Body of pancreas (tissue), 4 donors: ENCODE measurements around the gene USP25. TPM values are rescaled to one million over a fixed set of nuclear protein-coding genes. Genes with fewer than 3 reads are reported as not detected.

ENCODE experiments used
- ATAC-seq: fragments of 150-250 bp; one replicate; pipeline ENCODE4 v1.9.1; 2016
- DNase-seq, 4 donors: peaks; one replicate each; pipeline ENCODE4 v3.0.0-alpha.2; 2019
- H3K27ac ChIP-seq, 4 donors: fragments of 200-600 bp; sonication (generic); 1 replicate in 3 of 4; 2 replicates in 1 of 4; pipeline versions ENCODE4 v1.5.1 to v1.6.1; 2016 to 2019; ENCODE audit warnings: mild to moderate bottlenecking in 1 of 4, mixed read lengths in 1 of 4, moderate library complexity in 1 of 4
- H3K27me3 ChIP-seq, 2 donors: fragments of 200-600 bp; sonication (generic); one replicate each; pipeline ENCODE4 v1.6.0; 2016; ENCODE audit warnings: mild to moderate bottlenecking in 1 of 2
- H3K36me3 ChIP-seq, 2 donors: fragments of 200-600 bp; sonication (generic); replicated peaks in 1 of 2; 2 replicates each; pipeline ENCODE4 v1.5.1; 2016; ENCODE audit warnings: low read depth in 2 of 2; ENCODE audit not compliant: insufficient read depth in 1 of 2
- H3K4me1 ChIP-seq: fragments of 200-600 bp; sonication (generic); one replicate; pipeline ENCODE4 v1.6.0; 2016
- H3K4me3 ChIP-seq, 2 donors: fragments of 200-600 bp; sonication (generic); 1 replicate in 1 of 2; 2 replicates in 1 of 2; pipeline ENCODE4 v1.5.1; 2016 to 2019
- H3K9me3 ChIP-seq, 3 donors: fragments of 200-600 bp; sonication (generic); 1 replicate in 2 of 3; 2 replicates in 1 of 3; pipeline ENCODE4 v1.5.1; 2016
- POLR2A ChIP-seq, 3 donors: fragments of 450-650 bp; IDR thresholded peaks; one replicate each; pipeline ENCODE4 v1.6.1; 2016; ENCODE audit warnings: antibody characterized with exemption in 3 of 3, mild to moderate bottlenecking in 2 of 3
- WGBS, 2 donors: methylation state at CpG; one replicate each; pipeline ENCODE4 v1.1.5; 2017; 5-methylcytosine and 5-hydroxymethylcytosine counted together
- intact Hi-C: fragments of 100-400 bp; cut with DNase I; formaldehyde crosslinking; loops from one replicate; pipeline ENCODE4 v1.15.1; 2023
- total RNA-seq, 2 donors: library from RNA; depleted of rRNA; stranded (reverse); fragments of >200 nt; gene quantifications; one replicate each; pipeline ENCODE4 v1.1.0, GENCODE V29; 2016
- TF ChIP-seq, protein P1 (sequence below), 7 experiments: fragments of 450-650 bp in 4 of 7; fragments of 200-600 bp in 3 of 7; sonication (generic) in 3 of 7; IDR thresholded peaks; one replicate each; pipeline ENCODE4 v1.5.1; 2016 to 2019; ENCODE audit warnings: antibody characterized with exemption in 7 of 7

Gene USP25, protein sequence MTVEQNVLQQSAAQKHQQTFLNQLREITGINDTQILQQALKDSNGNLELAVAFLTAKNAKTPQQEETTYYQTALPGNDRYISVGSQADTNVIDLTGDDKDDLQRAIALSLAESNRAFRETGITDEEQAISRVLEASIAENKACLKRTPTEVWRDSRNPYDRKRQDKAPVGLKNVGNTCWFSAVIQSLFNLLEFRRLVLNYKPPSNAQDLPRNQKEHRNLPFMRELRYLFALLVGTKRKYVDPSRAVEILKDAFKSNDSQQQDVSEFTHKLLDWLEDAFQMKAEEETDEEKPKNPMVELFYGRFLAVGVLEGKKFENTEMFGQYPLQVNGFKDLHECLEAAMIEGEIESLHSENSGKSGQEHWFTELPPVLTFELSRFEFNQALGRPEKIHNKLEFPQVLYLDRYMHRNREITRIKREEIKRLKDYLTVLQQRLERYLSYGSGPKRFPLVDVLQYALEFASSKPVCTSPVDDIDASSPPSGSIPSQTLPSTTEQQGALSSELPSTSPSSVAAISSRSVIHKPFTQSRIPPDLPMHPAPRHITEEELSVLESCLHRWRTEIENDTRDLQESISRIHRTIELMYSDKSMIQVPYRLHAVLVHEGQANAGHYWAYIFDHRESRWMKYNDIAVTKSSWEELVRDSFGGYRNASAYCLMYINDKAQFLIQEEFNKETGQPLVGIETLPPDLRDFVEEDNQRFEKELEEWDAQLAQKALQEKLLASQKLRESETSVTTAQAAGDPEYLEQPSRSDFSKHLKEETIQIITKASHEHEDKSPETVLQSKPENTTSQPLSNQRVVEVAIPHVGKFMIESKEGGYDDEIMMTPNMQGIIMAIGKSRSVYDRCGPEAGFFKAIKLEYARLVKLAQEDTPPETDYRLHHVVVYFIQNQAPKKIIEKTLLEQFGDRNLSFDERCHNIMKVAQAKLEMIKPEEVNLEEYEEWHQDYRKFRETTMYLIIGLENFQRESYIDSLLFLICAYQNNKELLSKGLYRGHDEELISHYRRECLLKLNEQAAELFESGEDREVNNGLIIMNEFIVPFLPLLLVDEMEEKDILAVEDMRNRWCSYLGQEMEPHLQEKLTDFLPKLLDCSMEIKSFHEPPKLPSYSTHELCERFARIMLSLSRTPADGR
- total RNA-seq, result 10 to 100 TPM; 31.4 to 37.9 TPM

DNA sequence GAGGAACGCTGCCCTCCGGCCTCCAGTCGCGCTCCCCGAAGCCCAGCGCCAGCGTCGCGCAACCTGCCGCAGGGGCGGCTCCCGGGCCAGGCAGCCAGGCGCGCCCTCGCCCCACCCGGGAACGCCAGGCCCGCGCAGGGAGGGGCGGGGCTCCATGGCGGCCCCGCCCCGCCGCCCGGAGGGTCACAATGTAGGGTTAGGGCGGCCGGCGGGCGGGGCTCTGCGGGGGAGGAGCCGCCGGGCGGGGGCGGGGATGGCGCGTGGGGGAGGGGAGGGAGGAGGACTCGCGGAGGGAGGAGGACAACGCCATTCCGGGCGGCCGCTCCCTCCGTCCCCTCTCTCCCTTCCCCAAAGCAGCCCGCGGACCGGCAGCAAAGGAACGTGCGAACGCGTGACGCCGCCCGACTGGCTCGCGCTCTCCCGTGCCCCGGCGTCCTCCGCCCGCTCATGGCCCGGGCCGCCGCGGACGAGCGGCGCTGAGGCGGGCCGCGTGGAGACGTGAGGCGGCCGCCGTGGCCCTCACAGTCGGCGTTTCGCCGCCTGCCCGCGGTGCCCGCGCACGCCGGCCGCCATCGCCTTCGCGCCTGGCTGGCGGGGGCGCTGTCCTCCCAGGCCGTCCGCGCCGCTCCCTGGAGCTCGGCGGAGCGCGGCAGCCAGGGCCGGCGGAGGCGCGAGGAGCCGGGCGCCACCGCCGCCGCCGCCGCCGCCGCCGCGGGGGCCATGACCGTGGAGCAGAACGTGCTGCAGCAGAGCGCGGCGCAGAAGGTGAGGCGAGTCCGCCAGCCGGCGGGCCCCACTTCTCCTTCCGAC lies at the start of gene USP25:
Gene USP25, plus strand, starts transcription at position 309 of the 810 bp plus-strand sequence. Its CDS starts 412 bp downstream, at position 721.
- intact Hi-C loops, result no loop called here
- peak within 1 kb of the TSS; percentile 63 to 92 for H3K4me3 ChIP-seq
- TF ChIP-seq, protein P1, sequence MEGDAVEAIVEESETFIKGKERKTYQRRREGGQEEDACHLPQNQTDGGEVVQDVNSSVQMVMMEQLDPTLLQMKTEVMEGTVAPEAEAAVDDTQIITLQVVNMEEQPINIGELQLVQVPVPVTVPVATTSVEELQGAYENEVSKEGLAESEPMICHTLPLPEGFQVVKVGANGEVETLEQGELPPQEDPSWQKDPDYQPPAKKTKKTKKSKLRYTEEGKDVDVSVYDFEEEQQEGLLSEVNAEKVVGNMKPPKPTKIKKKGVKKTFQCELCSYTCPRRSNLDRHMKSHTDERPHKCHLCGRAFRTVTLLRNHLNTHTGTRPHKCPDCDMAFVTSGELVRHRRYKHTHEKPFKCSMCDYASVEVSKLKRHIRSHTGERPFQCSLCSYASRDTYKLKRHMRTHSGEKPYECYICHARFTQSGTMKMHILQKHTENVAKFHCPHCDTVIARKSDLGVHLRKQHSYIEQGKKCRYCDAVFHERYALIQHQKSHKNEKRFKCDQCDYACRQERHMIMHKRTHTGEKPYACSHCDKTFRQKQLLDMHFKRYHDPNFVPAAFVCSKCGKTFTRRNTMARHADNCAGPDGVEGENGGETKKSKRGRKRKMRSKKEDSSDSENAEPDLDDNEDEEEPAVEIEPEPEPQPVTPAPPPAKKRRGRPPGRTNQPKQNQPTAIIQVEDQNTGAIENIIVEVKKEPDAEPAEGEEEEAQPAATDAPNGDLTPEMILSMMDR (IDR thresholded peaks at IDR 0.05), result peak in 2 of 7 experiments; percentile 53 to 58
- TF ChIP-seq POLR2A (IDR thresholded peaks at IDR 0.05), result peak; percentile 69 to 78 (median 77)
- H3K36me3 ChIP-seq, result no peaks in the 10 kb centered on the region
- 1% methylated on average over 85 of the region's 123 CpGs; no CpG with 5 or more reads in 1 of the 2 donors for WGBS, 2 donors
- no peaks in the 10 kb centered on the region for H3K9me3 ChIP-seq
- H3K27ac ChIP-seq, result peak within 1 kb of the TSS; percentile 88 to 97 (median 96)
- ATAC-seq, result peak; percentile 92
- H3K27me3 ChIP-seq, result no peaks in the 10 kb centered on the region
- DNase-seq, result peak; percentile 93 to 95 (median 94)
- H3K4me1 ChIP-seq, result peaks cover 26% of the 10 kb centered on the region

DNA sequence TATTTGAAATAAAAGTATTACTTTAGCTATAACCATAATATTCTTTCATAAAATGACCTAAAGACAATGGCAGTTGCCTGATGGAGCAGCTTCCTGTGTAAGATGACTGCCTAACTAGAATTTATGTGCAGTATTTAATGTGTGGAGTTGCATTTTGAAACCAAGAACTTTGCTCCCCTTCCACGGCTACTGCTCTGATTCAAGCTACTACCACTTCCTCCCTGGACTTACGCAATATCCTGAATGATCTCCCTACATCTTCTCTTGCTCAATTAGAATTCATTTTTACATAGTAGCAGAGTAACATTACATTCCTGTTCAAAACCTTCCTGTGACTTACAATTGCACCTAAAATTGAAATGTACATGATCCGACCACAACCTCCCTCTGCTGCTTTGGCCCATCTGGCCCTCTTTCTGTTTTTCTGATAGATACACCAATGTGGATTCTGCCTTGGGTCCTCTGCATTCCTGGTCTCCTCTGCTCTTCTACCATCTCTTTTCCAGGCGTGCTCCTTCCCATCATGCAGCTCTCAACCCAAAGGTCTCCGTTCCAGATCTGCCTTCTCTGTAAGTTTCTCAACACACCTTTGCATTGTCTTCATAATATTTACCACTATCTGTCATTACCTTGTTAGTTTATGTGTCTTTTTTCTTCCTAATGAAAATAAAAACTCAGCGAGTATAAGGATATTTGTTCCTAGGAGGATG lies 47.4 kb upstream of the USP25 start:
- Histone ChIP-seq H3K27ac (peak overlapping the region in 1 of 4 donors; percentile 50), H3K4me1 (no peaks in the 10 kb centered on the region), H3K4me3 (no peak overlapping the region), H3K9me3 (no peaks in the 10 kb centered on the region), H3K36me3 (no peaks in the 10 kb centered on the region), H3K27me3 (no peaks in the 10 kb centered on the region)
- no peak for TF ChIP-seq POLR2A (IDR thresholded peaks at IDR 0.05)
- TF ChIP-seq, protein P1 (IDR thresholded peaks at IDR 0.05), result no peak
- WGBS, 2 donors, result 67 to 89% methylated on average over 6 of the region's 6 CpGs
- ATAC-seq, result no peak
- peak in 1 of 4 donors; percentile 30 for DNase-seq
- intact Hi-C loops, result no loop called here

DNA sequence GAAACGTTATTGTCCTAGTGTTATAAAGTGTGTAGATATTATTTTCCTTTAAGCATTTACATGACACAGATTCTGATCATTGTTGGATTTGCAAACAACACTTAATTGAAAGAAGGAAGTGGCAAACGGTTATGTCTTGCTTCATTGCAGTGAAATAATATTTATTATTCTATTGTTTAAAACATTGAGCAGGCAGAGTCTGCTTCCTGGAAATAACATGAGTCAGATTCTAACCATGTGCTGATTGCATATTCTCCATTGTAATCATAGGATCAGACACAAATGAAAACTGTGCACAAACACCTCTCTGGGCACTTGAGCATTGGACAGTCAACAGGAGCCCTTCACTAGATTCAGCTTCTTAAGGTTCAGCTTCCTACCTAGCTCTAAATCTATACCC lies 46.8 kb upstream of the USP25 start:
- H3K9me3 ChIP-seq, result no peaks in the 10 kb centered on the region
- DNase-seq (no peak), ATAC-seq (peak; percentile 27)
- no peaks in the 10 kb centered on the region for H3K36me3 ChIP-seq
- intact Hi-C loops, result no loop called here
- H3K4me3 ChIP-seq, result no peak overlapping the region
- H3K27me3 ChIP-seq, result no peaks in the 10 kb centered on the region
- TF ChIP-seq POLR2A (IDR thresholded peaks at IDR 0.05), result no peak
- TF ChIP-seq, protein P1 (IDR thresholded peaks at IDR 0.05), result no peak
- 36 to 42% methylated on average over 2 of the region's 2 CpGs for whole genome bisulfite sequencing, 2 donors
- peak overlapping the region in 1 of 4 donors; percentile 50 for H3K27ac ChIP-seq
- no peaks in the 10 kb centered on the region for H3K4me1 ChIP-seq

- no peaks in the 10 kb centered on the region for H3K9me3 ChIP-seq
- no peak overlapping the region for H3K27ac ChIP-seq
- 28 to 57% methylated on average over 1 of the region's 1 CpG for WGBS, 2 donors
- ATAC-seq (no peak), DNase-seq (no peak)
- no peaks in the 10 kb centered on the region for H3K36me3 ChIP-seq
- H3K4me3 ChIP-seq, result no peak overlapping the region
- intact Hi-C loops, result no loop called here
- H3K4me1 ChIP-seq, result no peaks in the 10 kb centered on the region
- no peaks in the 10 kb centered on the region for H3K27me3 ChIP-seq
- TF ChIP-seq, protein P1 (IDR thresholded peaks at IDR 0.05), result no peak
- no peak for TF ChIP-seq POLR2A (IDR thresholded peaks at IDR 0.05)
Observed at GRCh38 chr21:15686506-15686905, 43.3 kb upstream of the USP25 start.
